GM21619 (cell line): ENCODE results near the gene KIAA0232.
"Not testable (repeated sequence)": the region's sequence is repeated elsewhere in the genome, so short reads cannot be mapped to it uniquely, and the experiment has no call there.

Source experiments
- ATAC-seq: cut with Tn5 transposase; IDR thresholded peaks from one replicate; pipeline ENCODE4 v1.9.1; 2021; ENCODE audit not compliant: unreplicated experiment

Gene KIAA0232

DNA sequence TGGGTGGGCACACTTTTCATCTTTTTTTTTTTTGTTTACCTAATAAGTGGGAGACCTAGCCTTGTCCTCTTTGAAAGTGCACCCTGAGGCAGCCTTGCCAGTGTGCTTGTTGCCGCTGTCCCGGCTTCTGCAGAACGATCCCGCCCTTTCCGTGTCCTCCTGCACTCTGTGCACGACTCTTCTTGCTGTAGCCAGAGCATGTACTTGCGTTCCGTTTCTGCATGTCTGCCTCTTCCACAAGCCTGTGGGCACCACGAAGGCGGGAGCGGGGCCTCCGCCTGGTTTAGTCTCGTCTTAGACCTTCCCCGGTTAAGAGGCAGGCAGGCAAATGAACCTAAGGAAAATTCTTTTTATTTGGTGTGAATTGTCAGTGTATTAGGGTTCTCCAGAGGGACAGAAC is 94.5 kb downstream of the KIAA0232 start:
- ATAC-seq: no peak

GRCh38 chr4:6878451-6879059 is 96.0 kb downstream of the KIAA0232 start:
- no peak for ATAC-seq

GRCh38 chr4:6880691-6881090 is 98.2 kb downstream of the KIAA0232 start:
- ATAC-seq: no peak

DNA sequence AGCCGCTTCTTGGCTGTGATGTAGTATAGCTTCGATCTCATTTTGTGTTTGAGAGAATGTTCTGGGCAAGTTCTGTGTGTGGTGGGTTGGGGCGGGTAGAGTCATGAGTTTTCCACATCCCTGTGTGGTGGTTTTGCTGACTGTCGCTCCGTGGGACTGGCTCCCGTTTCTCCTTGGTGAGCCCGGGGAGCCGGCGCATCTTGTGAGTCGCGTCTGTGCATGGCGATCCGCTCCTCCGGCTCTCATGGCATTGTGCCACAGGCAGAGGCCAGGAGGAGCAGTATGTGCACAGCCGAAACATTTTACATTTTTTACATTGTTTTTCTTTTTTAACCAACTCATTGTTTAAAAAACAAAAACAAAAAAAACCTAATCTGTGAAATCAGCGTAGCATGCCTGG is 99.4 kb downstream of the KIAA0232 start:
- ATAC-seq: no peak

DNA sequence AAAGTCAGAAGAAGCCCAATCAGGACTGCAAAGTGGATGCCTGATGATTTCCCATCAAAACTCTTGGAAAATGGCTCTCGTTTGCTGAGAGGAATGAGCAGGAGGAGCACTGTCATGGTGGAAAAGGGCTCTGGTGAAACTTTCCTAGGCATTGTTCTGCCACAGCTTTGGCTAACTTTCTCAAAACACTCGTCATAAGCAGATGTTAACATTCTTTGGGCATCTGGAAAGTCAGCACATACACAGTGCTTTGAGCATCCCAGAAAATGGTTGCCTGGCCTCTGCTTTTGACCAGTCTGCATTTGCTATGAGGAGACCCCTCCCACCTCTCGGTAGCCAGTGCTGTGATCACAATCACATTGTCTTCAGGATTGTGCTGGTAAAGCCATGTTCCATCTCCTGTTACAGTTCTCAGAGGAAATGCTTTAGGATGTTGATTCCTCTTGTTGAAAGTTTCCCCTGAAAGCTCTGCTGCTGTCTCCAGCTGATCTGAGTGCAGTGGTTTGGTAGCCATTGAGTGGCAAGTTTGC is 101.9 kb downstream of the KIAA0232 start:
- ATAC-seq: no peak

DNA sequence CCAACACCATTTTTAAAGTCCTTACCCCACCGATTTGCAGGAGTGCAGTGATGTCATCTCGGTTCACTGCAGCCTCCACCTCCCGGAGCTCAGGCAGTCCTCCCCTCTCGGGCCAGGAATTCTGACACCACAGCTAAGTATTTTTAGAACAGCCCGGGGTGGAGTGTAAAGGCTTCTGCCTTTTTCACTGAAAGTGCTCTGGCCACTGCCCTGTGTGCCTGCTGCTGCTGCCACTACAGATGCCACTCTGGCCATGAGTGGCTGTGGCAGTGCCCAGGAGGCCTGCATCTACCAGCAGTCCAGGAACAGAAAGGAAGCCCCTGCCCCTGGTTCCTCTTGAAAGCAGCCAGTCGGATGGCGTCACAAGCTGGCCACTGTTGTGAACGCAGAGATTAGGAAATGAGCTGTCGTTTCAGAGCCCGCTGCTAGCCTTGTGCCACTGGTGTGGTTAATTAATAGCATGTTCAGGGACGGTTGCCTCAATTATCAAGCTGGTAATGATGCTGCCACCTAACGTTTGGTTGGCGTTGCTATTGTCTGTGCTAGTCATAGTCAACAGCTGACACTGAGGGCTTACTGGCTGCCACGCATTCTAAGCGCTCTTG is 103.5 kb downstream of the KIAA0232 start:
- ATAC-seq: peak; percentile 54

- ATAC-seq: no peak
These were observed 104.4 kb downstream of the KIAA0232 start for GRCh38 chr4:6886886-6887285.

DNA sequence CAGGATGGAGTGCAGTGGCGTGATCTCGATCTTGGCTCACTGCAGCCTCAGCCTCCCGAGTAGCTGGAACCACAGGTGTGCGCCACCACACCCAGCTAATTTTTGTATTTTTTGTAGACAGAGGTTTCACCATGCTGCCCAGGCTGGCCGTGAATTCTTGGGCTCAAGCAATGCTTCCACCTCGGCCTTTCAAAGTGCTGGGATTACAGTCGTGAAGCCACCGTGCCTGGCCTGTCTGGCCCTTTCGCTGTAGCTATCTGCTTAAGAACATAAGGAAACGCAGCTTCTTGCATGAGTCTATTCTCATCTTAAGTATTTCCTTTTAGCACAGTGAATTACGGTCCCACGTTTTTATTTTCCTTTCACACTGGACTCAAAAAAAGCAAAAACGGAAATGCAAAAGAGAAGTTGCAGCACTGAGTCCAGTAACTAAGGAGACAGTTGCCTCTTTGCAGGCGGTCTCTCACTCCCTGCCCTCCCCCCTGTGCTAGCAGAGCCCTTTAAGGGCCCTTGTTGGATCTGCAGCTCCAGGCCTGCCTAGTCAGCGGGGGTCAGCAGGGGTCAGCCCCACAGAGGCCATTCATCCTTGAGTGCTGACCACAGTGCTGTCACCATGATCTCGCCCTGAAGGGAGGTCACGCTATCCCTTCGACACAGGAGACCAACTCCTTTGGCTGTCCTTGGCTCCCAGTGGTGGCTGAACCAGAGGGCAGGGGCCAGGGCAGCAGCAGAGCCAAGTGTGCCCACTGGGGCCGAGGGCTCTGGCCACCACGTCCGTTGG is 105.3 kb downstream of the KIAA0232 start:
- ATAC-seq: no peak

DNA sequence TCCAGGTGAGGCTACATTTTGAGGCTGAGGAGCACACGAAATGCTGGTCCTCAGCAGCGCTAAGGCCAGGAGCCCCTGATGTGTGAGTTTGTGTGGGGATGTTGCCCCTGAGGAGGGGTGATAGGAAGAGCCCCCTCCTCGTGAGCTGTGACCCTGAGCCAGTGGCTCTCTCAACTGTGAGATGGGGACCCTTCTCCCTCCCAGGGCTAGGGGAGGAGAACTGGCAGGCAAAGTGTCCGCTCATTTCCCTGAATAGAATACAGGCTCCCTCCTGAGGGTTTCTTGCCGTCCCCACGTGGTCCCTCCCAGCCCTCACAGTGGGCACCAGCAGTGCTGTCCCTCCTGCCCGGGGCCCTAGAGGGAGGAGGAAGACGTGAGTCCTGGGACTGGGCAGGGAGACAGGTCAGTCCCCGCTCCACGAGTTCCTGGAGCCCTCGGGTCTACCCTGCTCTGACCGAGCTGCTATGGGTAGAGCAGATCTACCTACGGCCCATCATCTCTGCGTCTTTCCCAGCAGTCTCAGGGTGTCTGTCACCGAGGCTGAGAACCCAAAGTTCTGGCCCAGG is 106.1 kb downstream of the KIAA0232 start:
- ATAC-seq: no peak

- ATAC-seq: no peak
These were observed 106.7 kb downstream of the KIAA0232 start for GRCh38 chr4:6889101-6889735.

- ATAC-seq: no peak
These were observed 107.3 kb downstream of the KIAA0232 start for GRCh38 chr4:6889736-6890324.

DNA sequence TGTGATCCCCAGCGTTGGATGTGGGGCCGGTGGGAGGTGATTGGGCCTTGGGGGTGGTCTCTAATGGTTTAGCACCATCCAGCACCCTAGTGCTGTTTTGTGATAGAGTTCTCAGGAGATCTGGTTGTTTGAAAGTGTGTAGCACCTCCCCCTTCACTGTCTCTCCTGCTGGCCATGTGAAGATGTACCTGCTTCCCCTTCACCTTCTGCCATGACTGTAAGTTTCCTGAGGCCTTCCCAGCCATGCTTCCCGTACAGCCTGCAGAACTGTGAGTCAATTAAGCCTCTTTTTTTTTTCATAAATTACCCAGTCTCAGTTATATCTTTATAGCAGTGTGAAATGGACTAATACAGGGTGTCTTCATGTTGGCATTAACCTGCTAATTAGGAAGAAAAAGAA is 107.8 kb downstream of the KIAA0232 start:
- ATAC-seq: no peak

DNA sequence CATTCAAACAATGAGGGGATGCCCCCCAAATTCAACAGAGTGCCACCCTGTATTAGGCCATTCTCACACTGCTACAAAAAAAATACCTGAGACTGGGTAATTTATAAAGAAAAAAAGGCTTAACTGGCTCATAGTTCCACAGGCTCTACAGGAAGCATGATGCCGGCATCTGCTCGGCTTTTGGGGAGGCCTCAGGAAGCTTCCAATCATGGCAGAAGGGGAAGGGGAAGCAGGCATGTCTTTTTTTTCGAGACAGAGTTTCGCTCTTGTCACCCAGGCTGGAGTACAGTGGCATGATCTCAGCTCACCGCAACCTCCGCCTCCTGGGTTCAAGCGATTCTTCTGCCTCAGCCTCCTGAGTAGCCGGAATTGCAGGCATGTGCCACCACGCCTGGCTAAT is 108.4 kb downstream of the KIAA0232 start:
- ATAC-seq: not testable (repeated sequence)

- no peak for ATAC-seq
These were observed 109.1 kb downstream of the KIAA0232 start for GRCh38 chr4:6891436-6892170.

DNA sequence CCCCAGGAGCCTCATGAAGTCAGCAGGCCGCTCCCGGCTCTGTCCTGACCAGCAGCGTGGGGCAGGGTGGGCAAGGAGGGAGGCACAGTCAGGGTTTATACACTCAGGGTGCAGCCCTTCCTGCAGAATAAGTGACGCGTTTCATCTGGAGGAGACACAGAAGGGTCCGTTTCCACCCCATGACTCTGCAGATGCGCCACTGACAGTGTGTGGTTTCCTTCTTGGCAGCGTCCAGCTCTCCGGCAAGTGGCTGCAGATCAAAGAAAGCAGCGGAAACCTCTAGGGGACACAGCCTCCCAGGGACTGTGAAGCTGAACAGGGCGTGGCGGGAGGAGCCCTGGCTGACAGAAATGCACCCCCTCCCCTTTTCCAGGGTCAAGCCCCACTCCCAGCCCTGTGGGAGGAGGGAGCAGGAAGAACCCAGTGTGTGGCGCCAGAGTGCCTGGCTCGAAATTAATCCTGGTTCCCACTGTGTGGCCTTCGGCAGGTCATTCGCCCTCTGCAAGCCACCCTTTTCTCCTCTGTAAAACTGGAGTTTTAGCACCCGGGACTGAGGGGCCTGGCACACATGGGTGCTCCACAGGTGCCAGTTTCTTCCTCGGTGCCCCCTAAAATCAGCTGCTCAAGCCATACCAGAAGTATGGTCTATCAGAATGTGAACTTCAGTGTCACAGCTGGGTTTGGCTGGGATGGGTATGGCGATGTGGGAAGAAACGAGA is 109.8 kb downstream of the KIAA0232 start:
- ATAC-seq: no peak

- no peak for ATAC-seq
These were observed 110.3 kb downstream of the KIAA0232 start for GRCh38 chr4:6892909-6893202.

- ATAC-seq: no peak
These were observed 111.0 kb downstream of the KIAA0232 start for GRCh38 chr4:6893449-6894085.

DNA sequence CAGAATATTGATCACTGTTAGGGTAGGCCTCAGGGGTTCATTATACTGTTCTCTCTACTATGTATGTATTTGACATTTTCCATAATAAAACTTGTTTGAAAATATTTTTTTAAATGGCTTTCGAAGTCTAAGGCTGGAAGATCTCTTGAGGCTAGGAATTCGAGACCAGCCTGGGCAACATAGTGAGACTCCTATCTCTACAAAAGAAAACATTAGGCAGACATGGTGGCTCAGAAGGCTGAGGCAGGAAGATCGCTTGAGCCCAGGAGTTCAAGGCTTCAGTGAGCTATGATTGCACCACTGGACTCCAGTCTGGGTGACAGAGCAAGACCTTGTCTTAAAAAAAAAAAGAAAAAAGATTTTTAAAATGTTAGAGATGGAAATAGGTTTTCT is 111.6 kb downstream of the KIAA0232 start:
- no peak for ATAC-seq
